Mesothelial cell of epicardium (in vitro differentiated cells): ENCODE results near the gene UMPS. TPM values are rescaled to one million over a fixed set of nuclear protein-coding genes. Genes with fewer than 3 reads are reported as not detected.

Source experiments
- DNase-seq, 2 experiments: peaks; one replicate each; pipeline ENCODE4 v3.0.0; 2021; ENCODE audit warnings: low spot score in 2 of 2; ENCODE audit not compliant: unreplicated experiment in 2 of 2
- H3K27ac Mint-ChIP-seq: 2 replicates; pipeline ENCODE4 v1.8.0; 2021; ENCODE audit warnings: mixed read lengths
- H3K27me3 Mint-ChIP-seq: 2 replicates; pipeline ENCODE4 v1.8.0; 2021; ENCODE audit warnings: low read depth, mixed read lengths
- H3K36me3 Mint-ChIP-seq: 2 replicates; pipeline ENCODE4 v1.8.0; 2021; ENCODE audit warnings: mixed read lengths
- H3K4me1 Mint-ChIP-seq: 2 replicates; pipeline ENCODE4 v1.8.0; 2021; ENCODE audit warnings: mixed read lengths
- H3K4me3 Mint-ChIP-seq: 2 replicates; pipeline ENCODE4 v1.8.0; 2021; ENCODE audit warnings: mild to moderate bottlenecking, moderate library complexity, mixed read lengths
- H3K9me3 Mint-ChIP-seq: 2 replicates; pipeline ENCODE4 v1.8.0; 2021; ENCODE audit warnings: mixed read lengths
- total RNA-seq: library from RNA; stranded (reverse); gene quantifications from 3 replicates; pipeline ENCODE4 v1.2.1, GENCODE V29; 2021
- TF ChIP-seq, protein P1 (sequence below): fragments of 200-600 bp; sonication (generic); IDR thresholded peaks from one replicate; pipeline ENCODE4 v1.5.0; 2021; ENCODE audit warnings: antibody characterized with exemption; ENCODE audit not compliant: unreplicated experiment

UMPS gene
- total RNA-seq, 1 donor from 2014 or later, result 37.3 TPM

DNA sequence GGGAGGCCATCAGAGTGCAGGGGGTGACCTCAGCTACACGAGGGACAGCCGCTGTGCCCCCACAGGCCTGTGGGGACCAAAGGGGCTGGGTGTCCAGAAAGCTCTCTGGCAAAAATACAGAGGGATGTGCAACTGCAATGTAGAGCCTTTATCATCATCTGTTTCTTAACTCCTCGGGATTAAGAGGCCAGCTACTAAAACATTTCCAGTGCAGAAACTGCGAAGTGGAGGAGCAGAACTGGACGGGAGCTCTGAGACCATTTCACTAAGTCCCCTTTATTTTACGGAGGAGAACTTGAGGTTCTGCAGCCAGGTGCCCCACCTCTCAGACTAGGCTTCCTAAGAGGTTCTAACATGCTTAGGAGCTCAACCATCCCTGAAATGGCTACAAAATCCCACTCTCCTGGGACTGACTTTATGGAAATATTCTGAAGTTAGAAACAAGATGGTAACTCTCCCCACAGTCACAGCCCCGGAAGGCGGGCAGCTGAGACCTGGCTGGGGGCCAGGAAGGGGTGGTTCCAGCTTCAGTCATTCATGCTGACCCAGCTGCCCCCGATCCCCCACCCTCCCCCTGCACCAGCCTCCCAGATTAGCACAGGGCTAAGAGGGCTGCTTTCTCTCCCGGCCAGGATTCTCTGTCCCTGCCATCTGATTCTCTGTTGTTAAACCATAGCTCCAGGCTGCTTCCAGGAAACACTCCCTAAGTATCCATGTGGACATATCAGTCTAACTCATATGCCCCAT lies 40.3 kb downstream of the UMPS start:
- H3K27ac Mint-ChIP-seq, result peak overlapping the region; percentile 57
- H3K4me1 Mint-ChIP-seq, result peaks cover 54% of the 10 kb centered on the region
- H3K27me3 Mint-ChIP-seq, result no peaks in the 10 kb centered on the region
- TF ChIP-seq, protein P1, sequence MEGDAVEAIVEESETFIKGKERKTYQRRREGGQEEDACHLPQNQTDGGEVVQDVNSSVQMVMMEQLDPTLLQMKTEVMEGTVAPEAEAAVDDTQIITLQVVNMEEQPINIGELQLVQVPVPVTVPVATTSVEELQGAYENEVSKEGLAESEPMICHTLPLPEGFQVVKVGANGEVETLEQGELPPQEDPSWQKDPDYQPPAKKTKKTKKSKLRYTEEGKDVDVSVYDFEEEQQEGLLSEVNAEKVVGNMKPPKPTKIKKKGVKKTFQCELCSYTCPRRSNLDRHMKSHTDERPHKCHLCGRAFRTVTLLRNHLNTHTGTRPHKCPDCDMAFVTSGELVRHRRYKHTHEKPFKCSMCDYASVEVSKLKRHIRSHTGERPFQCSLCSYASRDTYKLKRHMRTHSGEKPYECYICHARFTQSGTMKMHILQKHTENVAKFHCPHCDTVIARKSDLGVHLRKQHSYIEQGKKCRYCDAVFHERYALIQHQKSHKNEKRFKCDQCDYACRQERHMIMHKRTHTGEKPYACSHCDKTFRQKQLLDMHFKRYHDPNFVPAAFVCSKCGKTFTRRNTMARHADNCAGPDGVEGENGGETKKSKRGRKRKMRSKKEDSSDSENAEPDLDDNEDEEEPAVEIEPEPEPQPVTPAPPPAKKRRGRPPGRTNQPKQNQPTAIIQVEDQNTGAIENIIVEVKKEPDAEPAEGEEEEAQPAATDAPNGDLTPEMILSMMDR, result no peak
- H3K9me3 Mint-ChIP-seq, result no peaks in the 10 kb centered on the region
- peaks cover 17% of the 10 kb centered on the region for H3K36me3 Mint-ChIP-seq
- no peak overlapping the region for H3K4me3 Mint-ChIP-seq
- DNase-seq, result no peak

DNA sequence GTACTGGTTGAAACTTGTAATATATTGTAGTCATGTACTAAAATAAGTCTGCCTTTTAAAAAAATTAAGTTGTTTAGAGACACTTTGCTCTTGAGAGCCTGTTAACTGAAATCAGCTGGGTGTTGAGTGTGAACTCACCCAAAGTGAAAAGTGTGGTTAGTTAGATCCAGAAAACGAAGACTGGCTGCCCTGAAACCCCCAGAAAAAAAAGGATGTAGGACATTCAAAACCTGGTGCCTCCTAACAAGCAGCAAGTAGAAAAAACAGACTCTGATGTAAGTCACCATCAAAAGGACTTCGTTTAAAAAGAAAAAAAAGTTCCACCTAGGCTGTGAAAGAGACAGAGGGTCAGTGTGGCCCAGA lies 40.8 kb downstream of the UMPS start:
- H3K9me3 Mint-ChIP-seq, result no peaks in the 10 kb centered on the region
- no peaks in the 10 kb centered on the region for H3K27me3 Mint-ChIP-seq
- TF ChIP-seq, protein P1, result no peak
- no peak overlapping the region for H3K4me3 Mint-ChIP-seq
- H3K4me1 Mint-ChIP-seq, result peaks cover 54% of the 10 kb centered on the region
- peak overlapping the region; percentile 57 for H3K27ac Mint-ChIP-seq
- H3K36me3 Mint-ChIP-seq, result peaks cover 11% of the 10 kb centered on the region
- no peak for DNase-seq

- Mint-ChIP-seq H3K4me3 (peak overlapping the region; percentile 26), H3K27me3 (no peaks in the 10 kb centered on the region), H3K27ac (peak overlapping the region; percentile 96), H3K9me3 (no peaks in the 10 kb centered on the region), H3K4me1 (peaks cover 55% of the 10 kb centered on the region), H3K36me3 (peaks cover 5% of the 10 kb centered on the region)
- TF ChIP-seq, protein P1, result no peak
- DNase-seq, result no peak
These were observed 42.0 kb downstream of the UMPS start for GRCh38 chr3:124772081-124772831.

DNA sequence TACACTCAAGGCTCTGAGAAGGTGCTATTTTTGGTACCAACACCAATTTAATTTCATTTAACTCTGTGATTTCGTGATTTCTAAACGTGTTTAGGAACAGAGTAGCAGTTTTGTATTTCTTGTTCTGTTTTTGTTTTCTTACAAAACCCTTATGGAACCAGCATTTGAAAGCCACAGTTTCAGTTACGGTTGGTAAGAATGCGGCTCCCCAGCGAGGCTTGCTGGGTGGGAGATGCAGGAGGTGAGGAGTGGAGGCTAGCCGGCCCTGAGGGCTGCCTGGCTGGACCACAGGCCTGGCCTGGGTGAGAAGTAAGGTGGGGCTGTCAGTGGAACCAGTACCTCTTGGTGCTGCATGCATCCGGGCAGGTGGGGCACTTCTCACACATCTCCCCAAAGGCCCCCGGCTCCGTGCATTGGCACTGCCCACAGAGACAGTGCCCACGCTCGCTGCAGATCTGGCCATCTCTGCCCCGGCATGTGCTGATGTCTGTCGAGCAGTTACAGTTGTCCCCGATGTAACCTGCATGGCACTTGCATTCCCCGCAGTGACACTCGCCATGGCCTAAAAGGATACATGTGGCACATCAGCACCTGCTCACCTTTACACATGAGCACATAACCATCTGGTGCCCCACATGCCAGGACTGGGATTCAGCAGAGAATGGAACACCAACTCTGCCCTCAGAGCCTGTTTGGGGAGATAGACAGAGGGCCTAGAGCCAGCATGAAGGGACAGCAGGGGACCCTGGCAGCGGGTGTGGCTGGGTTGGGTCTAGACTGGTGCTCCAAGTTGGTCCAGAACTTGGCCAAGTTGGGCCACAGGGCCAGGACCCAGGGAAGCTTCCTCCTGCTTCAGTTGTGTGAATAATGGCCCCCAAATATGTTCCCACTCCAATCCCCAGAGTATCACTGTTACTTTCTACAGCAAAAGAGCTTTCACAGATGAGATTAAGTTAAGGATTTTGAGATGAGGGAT lies 43.4 kb downstream of the UMPS start:
- TF ChIP-seq, protein P1, result no peak
- no peaks in the 10 kb centered on the region for H3K9me3 Mint-ChIP-seq
- H3K4me1 Mint-ChIP-seq, result peaks cover 60% of the 10 kb centered on the region
- no peaks in the 10 kb centered on the region for H3K27me3 Mint-ChIP-seq
- DNase-seq, result no peak
- H3K4me3 Mint-ChIP-seq, result no peak overlapping the region
- peak overlapping the region; percentile 4 for H3K27ac Mint-ChIP-seq
- H3K36me3 Mint-ChIP-seq, result no peaks in the 10 kb centered on the region

DNA sequence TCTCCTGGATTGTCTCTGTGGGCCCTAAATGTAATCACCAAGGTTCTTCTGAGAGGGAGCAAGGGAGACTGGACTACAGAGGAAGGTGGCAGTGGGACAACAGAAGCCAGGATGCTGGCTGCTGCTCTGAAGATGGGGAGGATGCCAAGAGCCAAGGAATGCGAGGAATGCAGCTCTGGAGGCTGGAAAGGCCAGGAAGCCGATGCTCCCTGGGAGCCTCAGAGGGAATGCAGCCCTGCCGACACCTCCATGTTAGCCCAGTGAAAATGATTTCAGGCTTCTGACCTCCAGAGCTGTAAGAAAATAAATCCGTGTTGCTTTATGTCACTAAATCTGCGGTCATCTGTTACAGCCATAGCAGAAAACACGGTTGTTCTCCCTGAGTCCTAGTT lies 44.1 kb downstream of the UMPS start:
- no peaks in the 10 kb centered on the region for H3K36me3 Mint-ChIP-seq
- H3K27me3 Mint-ChIP-seq, result no peaks in the 10 kb centered on the region
- H3K9me3 Mint-ChIP-seq, result no peaks in the 10 kb centered on the region
- peaks cover 62% of the 10 kb centered on the region for H3K4me1 Mint-ChIP-seq
- peak overlapping the region; percentile 4 for H3K27ac Mint-ChIP-seq
- DNase-seq, result peak in 1 of 2 experiments; percentile 58
- TF ChIP-seq, protein P1, result no peak
- no peak overlapping the region for H3K4me3 Mint-ChIP-seq
